Measurements from ENCODE around the gene SETBP1. TPM values are rescaled to one million over a fixed set of nuclear protein-coding genes. Genes with fewer than 3 reads are reported as not detected.

Gene SETBP1
- total and polyA plus RNA-seq, 2 of the 13 experiments (the other 11 are each of a cell fraction or from before 2014, with no cell fraction given) = 0.18 to 0.65 TPM

GRCh38 chr18:44895176-44895798 lies 214.6 kb downstream of the SETBP1 start (continued):
- TF ChIP-seq MTA3 (CRISPR knock-in tag; IDR thresholded peaks at IDR 0.05) (no peak), ZUFSP (CRISPR knock-in tag; IDR thresholded peaks at IDR 0.05; ENCODE audit: borderline replicate concordance) (no peak), DDIT3 (CRISPR knock-in tag; IDR thresholded peaks at IDR 0.05) (no peak), PCBP1 (IDR thresholded peaks at IDR 0.05; ENCODE audit: borderline replicate concordance, low read depth, low read length) (peak; percentile 64; the same call in 1 of the 2 replicates), GABPA (IDR thresholded peaks at IDR 0.05; ENCODE audit: low read depth, low read length) (no peak), GABPA (CRISPR knock-in tag; IDR thresholded peaks at IDR 0.05; ENCODE audit: low read depth) (0 out of 2 replicates have a peak, but pooled peaks have one; percentile 18), ZNF326 (CRISPR knock-in tag; IDR thresholded peaks at IDR 0.05; ENCODE audit: borderline replicate concordance) (no peak), JARID2 (CRISPR knock-in tag; IDR thresholded peaks at IDR 0.05; ENCODE audit: insufficient replicate concordance) (no peak), DR1 (CRISPR knock-in tag; IDR thresholded peaks at IDR 0.05) (no peak), ZNF235 (CRISPR knock-in tag; IDR thresholded peaks at IDR 0.05; ENCODE audit: borderline replicate concordance) (no peak), NR2C2 (CRISPR knock-in tag; IDR thresholded peaks at IDR 0.05; ENCODE audit: borderline replicate concordance) (0 out of 2 replicates have a peak, but pooled peaks have one; percentile 20), YEATS4 (CRISPR knock-in tag; IDR thresholded peaks at IDR 0.05; ENCODE audit: borderline replicate concordance) (no peak), HNRNPH1 (optimal IDR thresholded peaks at IDR 0.05; ENCODE audit: low read depth, low read length) (no peak), ZBTB26 (CRISPR knock-in tag; IDR thresholded peaks at IDR 0.05; ENCODE audit: borderline replicate concordance) (no peak), FOXP4 (CRISPR knock-in tag; IDR thresholded peaks at IDR 0.05) (no peak), CTCF (CRISPR knock-in tag; IDR thresholded peaks at IDR 0.05) (peak; percentile 52), ELF3 (CRISPR knock-in tag; IDR thresholded peaks at IDR 0.05) (0 out of 2 replicates have a peak, but pooled peaks have one; percentile 25)
